GM18508 (cell line): Measurements from ENCODE around the gene ITLN2.
"Not testable (repeated sequence)": the region's sequence is repeated elsewhere in the genome, so short reads cannot be mapped to it uniquely, and the experiment has no call there.

Source experiments
- ATAC-seq: cut with Tn5 transposase; IDR thresholded peaks from one replicate; pipeline ENCODE4 v1.9.1; 2021; ENCODE audit warnings: moderate number of reproducible peaks; ENCODE audit not compliant: insufficient read depth, unreplicated experiment

ITLN2 gene

DNA sequence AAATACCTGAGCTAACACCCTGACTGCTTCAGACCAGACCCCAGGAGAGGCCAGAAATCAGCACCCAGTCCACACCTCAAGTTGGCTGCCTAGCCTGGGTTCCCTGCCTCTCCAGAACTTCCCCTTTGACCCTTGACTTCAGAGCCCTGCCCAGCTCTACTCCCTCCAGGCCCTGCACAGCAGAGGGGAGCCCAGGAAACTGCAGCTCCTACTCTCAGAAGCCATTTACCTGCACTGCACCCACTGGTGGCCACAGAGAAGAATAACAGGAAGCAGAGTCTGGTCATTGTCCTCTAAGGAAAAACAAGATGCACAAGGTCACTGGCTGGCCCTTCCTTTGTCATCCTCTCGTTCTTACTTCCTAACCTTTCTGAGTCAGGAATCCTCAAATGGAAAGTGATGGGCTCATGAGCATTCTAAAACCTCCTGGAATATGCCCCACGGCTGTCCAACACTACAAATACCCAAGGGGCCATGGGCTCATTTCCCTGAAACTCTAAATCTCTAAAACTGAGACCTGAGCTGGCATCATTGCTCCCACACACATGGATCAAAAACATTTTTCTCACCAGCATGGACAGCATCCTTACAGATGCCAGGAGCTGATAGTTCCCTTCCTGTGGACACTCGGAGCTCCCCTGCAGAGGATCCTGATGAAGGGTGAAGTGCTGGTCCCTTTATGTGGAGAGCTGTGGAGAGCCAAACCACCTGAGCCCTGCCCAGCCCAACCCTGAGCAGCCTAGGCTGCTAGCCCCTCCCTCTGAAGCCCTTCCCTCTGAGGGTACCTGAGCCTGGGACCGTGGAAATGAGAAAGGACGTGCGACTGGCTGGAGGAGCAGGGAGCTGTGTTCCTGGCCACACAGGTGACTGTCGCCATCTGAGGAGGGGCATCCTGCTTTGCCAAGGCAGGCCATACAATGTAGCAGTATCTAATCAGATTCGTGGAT lies at the start of gene ITLN2:
TSS of gene ITLN2 (minus strand) at position 652 of the 947 bp plus-strand sequence. CDS start at position 584, 68 bp downstream.
- no peak for ATAC-seq

DNA sequence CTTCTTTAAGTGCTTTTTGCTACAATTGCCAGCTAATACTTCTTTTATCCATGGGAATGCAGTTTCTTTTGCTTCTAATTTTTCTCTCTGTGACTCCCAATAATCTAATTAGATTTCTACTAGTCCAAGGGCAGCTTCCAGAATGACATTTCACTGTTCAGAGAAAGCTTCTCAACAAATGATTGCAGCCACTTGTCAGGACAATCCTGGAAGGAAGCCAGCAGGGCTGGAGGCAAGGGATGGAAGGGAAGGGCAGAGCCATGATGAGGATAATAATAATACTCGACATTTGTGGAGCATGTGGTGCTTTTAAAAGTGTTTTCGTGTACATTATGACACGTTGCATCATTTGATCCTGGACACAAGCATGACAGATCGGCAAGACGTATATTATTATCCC lies 46.9 kb upstream of the ITLN2 start:
- no peak for ATAC-seq

DNA sequence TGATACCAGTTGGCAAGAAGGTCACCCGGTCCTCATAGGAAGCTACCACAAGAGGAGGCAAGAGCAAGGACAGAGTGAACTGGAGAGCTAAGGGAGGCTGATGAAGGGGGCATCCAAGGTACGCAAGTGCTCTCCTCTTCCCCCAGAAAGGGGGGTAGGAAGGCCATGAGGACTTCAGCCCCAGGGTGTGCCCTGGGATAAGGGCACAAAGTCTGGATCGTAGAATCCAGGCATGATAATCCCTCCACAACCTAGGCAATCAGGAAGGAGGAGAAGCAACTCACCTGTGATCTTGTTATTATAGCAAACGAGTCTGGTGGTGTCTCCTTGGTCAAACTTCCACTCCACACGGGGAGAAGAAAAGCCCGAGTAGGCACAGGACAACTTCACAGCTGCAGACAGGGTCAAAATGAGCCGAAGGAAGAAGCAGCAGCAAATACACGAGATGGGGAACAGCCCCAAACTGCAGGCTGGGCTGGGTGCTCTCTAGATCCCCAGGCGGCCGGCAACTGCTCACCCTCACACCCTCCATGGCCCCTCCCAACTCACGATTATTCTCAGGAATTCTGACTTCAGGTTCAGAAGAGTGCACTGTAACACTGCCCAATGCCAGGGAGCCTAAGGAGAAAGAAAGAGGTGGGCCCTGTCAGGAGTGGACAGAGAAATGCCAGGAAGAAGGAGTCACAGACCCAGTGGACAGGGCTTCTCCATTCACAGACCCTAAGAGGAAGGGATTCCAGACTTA lies 46.3 kb upstream of the ITLN2 start:
- ATAC-seq = no peak

DNA sequence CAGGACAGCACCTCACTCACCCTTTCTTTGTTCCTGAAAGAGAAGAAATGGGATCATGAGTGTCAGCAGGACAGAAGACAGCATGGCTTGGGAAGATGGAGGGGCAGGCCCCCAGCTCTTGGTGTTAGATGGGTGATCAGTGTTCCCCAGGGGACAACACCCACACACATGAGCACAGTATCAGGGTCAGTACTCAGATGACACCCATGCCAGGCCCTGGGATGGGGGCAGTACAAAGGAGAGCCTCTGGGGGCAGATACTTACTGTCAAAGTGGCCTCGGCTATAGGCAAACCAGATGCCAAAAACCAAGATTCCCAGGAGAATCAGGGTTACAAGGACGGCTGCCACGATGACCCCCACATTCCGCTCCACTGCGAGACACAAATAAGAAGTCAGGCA lies 44.8 kb upstream of the ITLN2 start:
- ATAC-seq = no peak

DNA sequence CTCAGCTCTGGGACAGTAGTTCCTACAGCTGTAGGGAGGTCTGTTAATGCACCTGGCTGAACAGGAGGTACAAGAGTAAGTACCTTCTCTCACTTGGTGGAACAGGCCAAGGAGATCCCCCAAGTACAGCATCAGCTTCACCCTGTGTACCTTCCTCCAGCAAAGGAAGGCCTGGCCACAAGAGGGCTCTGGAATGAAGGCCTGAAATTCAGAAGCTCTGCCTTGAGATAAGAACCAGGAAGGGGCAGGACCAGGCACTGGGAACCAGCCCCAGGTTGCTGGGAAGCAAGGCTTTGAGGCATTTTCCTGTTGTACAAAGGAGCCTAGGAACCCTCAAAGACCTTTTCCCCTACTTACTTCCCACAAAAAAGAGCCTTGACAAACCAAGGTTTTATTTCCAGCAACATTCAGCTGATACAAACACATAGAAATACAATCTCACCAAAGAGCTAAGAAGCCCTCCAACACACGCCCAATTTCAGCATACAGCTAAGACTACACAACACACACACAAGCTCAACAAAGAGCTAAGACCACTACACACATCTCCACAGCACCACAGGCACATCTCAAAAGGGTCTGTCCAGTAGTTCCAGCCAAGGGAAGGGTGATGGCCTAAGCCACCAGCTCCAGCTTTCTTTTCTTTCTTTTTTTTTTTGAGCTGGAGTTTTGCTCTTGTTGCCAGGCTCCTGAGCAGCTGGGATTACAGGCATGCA lies 42.9 kb upstream of the ITLN2 start:
- ATAC-seq = no peak

DNA sequence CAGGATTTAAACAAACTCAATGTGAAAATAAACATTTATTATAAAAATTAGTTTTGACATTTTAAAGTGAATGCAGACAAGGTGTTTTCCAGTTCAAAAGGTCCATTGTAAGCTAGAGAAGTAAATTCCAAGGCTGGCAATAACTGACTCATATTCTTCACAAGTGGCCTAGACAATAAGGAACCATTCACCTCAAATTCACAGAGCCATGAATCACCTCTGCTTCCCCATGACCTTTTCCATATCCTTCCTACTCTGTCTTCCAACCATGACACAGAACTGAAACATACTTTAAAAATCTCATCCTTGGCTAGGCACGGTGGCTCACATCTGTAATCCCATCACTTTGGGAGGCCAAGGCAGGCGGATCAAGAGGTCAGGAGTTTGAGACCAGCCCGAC lies 41.6 kb upstream of the ITLN2 start:
- ATAC-seq = no peak

DNA sequence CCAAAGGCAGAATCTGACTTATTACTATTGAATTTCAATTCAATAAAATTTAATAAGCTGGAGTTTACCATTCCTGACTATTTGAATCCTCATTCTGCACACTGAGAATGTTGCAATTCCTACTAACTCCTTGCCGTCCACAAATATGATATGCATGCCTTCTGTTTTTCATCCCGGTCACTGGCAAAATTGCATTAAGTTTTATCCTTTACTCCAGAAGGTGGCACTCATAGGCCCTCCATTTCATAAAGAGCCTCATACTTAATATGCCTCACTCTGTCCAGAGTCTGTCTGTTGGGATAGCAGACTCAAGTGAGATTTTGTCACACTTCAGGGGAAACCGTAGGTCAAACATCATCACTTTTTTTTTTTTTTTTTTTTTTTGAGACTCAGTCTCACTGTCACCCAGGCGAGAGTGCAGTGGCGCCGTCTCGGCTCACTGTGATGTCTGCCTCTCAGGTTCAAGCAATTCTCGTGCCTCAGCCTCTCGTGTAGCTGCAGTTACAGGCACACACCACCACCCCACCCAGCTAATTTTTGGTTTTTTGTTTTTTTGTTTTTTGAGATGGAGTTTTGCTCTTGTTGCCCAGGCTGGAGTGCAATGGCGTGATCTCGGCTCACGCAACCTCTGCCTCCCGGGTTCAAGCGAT lies 39.1 kb upstream of the ITLN2 start:
- no peak for ATAC-seq

DNA sequence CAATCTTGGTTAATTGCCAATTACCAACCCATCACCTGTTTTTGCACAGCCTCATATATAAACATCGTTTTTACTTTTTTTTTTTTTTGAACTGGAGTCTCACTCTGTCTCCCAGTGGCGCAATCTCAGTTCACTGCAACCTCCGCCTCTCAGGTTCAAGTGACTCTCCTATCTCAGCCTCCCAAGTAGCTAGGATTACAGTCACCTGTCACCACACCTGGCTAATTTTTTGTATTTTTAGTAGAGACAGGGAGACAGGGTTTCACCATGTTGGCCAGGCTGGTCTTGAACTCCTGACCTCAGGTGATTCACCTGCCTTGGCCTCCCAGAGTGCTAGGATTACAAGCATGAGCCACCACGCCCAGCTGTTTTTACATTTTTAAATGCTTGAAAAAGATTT lies 37.4 kb upstream of the ITLN2 start:
- not testable (repeated sequence) for ATAC-seq

DNA sequence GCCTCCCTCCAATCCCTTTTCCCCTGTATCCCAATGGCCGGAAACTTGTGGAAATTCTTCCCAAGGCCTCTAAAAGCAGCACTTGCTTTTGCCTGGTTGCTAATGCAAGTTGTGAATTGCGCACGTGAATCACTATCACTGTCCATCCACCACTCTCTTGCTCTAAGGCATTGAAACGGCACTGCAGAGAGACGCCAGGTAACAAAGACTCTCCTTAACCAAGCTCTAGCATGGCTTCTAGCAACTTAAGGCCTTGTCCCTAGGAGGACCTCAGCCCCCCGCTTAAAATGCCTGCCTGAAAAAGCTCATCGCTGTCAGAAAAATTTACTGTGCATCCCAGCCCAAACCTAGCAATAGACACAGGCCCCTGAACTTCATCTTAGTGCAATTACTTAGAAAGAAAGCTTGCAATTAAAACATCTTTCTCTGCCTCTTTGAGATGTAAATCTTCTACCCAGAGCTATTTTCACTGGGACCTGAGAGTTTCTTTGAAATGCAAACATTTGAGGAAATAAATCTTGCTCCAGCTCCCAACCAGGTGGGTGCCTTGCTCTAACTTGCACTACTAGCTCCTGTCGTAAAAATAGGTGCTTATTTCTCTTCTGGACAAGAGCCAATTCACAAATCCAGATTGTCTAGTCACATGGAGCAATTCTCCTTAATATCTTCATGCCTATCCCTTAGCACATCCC lies 32.9 kb upstream of the ITLN2 start:
- no peak for ATAC-seq

DNA sequence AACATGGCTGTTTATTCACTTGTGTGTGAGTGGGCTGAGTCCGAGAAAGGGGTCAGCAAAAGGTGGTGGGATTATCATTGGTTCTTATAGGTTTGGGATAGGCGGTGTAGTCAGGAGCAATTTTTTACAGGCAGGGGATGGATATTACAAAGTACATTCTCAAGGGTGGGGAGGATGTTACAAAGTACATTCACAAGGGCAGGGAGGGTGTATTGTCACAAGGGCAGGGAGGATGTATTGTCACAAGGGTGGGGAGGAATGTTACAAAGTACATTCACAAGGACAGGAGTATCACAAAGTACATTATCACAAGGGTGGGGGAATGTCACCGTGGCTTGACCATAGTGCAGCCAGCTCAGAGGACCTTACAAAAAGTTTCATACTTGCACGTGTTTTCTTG lies 31.1 kb upstream of the ITLN2 start:
- ATAC-seq = no peak

DNA sequence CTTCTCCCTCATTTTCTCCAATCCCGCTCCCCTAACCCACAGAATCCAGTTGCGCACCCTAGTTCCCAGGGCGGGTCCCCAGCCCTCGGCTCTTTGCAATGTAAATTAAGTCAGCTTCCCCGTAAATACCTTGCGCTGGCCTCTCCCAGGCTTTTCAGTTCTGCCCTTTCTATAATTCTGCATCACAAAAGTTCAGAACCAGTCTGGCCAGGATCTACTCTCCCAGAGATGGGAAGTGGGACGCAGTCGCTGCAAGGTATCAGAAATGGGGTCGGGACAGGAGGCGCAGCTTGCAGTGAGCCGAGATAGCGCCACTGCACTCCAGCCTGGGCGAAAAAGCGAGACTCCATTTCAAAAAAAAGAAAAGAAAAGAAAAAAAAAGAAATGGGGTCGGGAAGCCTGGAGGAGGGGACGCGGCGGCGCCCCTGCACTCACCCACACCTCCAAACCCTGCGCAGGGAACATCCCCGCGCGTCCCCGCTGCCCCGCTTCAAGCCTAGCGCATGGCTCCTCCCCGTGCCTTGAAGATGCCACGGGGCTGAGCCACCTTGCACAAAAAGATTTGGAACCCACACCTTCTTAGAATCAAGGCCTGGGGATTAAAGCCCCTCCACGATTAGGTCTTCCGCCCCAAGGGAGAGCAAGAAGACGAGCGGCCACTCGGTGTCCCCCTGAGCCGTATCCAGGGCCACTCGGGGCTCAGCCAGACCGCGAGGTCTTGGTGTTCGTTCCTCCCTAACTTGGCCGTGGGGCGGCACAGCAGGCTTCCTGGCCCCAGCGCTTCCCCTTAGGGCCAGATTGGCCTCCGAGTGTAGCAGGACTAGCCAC lies 27.2 kb upstream of the ITLN2 start:
- no peak for ATAC-seq

DNA sequence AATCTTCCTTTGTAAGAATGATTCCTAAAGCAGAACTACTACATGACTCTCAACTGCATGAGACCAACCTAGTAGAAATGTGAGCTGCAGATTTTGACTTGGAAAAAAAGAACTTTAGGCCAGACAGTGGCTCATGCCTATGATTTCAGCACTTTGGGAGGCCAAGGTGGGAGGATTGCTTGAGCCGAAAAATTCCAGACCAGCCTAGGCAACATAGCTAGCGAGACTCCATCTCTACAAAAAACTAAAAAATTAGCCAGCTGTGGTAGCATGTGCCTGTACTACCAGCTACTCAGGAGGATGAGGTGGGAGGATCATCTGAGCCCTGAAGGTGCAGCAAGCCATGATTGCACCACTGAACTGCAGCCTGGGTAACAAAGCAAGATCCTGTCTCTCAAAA lies 24.7 kb upstream of the ITLN2 start:
- ATAC-seq = no peak

DNA sequence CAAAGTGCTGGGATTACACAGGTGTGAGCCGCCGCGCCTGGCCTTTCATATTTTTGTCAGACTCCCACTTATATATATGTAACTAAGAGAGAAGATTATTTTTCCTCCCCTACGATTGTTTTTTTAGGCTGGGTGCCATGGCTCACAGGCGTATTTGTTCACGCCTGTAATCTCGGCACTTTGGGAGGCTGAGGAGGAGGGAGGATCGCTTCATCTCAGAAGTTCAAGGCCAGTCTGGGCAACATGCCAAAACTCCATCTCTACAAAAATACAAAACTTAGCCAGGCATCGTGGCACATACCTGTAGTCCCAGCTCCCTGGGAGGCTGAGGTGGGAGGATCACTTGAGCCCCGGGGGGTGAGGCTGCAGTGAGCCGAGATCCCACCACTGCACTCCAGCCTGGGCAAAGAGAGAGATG lies 23.9 kb upstream of the ITLN2 start:
- no peak for ATAC-seq

DNA sequence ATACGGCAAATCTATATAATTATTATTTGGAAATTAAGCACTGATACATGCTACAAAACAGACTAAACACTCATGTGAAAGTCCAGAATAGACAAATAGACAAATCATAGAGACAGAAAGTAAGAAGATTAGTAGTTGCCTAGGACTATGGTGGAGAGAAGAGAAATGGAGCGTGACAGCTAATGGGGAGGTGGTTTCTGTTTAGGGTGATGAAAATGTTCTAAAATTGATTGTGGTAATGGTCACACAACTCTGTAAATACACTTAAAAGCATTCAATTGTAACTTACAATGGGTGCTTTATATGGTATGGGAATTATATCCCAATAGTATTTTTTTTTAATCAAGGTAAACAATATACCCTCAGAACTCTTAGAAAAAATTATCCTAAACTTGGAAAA lies 20.4 kb upstream of the ITLN2 start:
- ATAC-seq = no peak

DNA sequence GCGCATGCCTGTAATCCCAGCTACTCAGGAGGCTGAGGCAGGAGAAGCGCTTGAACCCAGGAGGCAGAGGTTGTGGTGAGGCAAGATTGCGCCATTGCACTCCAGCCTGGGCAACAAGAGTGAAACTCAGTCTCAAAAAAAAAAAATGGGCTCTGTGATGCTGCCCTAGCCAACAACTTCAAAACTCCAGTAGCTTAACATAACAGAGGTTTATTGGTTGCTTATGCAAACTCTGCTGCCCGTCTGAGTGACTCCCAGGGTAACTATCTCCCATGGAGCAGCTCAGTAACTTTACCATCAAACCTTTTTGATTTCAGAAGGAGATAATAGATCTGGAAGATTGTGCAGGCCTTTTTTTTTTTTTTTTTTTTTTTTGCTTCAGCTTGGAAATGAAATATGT lies 18.9 kb upstream of the ITLN2 start:
- no peak for ATAC-seq

DNA sequence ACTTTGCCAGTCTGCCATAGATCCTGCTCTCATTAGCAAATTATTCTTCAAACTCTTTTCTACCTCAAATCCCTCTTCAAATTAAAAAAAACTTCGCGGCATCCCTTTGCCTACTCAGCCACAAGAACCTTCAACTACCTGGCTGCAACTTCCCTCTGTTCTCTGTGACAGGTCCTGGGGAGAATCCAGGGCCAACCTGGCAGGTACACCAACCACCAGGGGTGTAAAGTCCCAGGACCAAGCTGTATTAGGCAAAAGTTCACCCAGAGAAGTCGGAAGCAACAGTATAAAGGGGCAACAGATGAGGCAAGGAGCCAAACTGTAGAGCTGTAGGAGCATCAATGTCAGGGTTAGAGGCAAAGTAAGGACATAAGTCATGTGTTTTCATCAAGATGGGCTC lies 18.3 kb upstream of the ITLN2 start:
- ATAC-seq = no peak

DNA sequence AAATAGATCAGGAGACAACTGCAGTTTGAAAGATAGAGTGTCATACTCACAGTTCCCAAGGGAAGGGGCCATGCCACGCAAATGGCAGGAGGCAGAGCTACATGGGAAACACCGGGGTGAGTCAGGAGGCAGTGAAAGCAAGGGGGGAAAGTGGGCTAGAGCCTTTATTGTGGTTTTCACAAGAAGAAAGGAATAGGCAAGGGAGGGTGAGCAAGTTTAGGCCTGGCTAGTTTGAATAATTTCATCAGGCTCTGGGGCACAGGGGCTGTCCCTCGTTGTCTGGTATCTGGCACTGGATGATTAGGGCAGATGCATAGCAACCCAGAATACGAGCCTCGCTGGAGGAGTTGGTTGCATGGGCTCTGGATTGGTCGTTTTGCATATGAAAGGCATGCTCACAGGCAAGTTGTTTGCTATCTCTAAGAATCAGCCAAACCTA lies 17.0 kb upstream of the ITLN2 start:
- ATAC-seq = no peak

DNA sequence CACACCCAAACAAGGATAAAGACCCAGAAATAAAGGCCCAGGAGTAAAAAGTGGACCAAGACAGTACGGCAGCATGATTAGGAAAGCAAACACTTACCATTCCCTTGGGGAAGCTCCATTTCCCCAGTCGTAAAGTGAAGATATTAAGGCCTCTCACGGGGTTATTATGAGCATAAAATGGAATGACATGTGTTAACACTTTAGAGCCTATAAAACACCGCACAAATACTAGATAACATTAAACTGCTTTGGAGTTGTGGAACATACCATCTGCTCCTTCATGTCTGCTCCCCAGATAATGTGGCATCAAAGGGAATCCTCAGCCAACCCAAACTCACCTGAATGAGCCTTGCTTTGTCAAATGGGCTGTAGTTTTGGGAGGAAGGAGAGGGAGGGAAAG lies 8.9 kb upstream of the ITLN2 start:
- no peak for ATAC-seq

DNA sequence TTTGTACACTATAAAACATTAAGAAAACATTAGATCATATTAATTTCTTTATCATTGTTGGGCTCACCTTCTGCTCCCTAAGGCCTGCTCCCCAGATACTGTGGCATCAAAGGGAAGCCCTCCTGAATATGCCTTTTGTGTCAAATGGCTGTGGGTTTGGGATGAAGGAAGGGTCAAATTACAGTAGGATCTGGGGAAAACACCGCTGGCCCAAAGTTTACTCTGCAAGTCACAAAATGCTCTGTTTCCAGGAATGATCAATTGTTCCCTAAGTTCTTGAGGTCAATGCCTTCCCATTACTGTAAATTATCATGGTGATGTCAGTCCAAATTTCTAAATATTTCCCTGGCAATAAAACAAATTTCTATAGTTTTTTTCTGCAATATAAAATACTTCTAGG lies 6.8 kb upstream of the ITLN2 start:
- no peak for ATAC-seq
